BE2C (cell line): Measurements from ENCODE around the gene PFKFB4.
A peak's percentile ranks its signal among the peaks of the same experiment; 100 is the strongest.

Source experiments
- DNase-seq: peaks from one replicate; pipeline ENCODE4 v3.0.0-alpha.2; 2020
- H3K27me3 ChIP-seq: fragments of 250-450 bp; sonication (Bioruptor Pico); 2 replicates; pipeline ENCODE4 v1.5.1; 2020; ENCODE audit warnings: mild to moderate bottlenecking
- H3K36me3 ChIP-seq: fragments of 250-450 bp; sonication (Bioruptor Pico); 2 replicates; pipeline ENCODE4 v1.5.1; 2020; ENCODE audit warnings: mild to moderate bottlenecking
- H3K4me1 ChIP-seq: fragments of 250-450 bp; sonication (Bioruptor Pico); 2 replicates; pipeline ENCODE4 v1.5.1; 2020
- H3K4me3 ChIP-seq: 2 replicates; pipeline ENCODE4 v1.5.1; 2011; ENCODE audit warnings: low read depth, low read length
- H3K9me3 ChIP-seq: fragments of 250-450 bp; sonication (Bioruptor Pico); 2 replicates; pipeline ENCODE4 v1.5.1; 2020
- TF ChIP-seq, protein P1 (sequence below): IDR thresholded peaks from 2 replicates; pipeline ENCODE4 v1.5.1; 2012; ENCODE audit warnings: mild to moderate bottlenecking, low read depth, low read length

The PFKFB4 gene

DNA sequence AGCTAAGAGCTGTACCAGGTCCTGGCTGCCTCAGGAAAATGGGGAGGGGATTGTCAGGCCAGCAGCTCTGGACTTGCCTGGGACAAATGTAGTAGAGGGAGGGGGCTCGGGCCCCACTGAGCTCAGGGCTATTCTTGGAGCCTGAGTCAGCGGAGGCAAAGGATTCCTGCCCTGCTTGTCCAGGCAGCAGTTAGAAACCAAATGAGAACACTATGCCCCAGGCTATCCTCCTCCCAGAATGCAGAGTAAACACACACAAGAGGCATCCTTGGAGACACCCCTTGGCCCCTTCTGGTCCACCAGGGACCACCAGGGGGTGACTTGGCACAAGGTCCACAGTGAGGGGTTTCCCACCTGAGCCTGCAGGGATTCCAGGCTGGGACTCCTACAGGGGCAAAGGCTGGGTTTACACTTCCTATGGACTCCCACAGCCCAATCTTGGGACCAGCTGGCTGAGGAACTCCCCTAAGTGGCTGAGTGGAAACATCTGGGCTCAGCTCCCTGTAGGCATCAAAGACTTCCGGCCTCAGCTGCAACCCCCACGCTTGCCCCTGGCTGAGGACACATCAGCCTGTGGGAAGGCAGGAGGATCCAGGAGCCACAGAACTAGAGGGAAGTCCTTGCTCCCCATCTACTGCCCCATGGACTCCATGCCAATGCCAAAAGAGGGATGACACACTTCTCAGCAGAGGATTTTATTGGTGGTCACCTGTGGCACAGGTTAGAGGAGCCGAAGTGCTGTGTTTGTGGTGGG lies 41.9 kb upstream of the PFKFB4 start:
- TF ChIP-seq, protein P1, sequence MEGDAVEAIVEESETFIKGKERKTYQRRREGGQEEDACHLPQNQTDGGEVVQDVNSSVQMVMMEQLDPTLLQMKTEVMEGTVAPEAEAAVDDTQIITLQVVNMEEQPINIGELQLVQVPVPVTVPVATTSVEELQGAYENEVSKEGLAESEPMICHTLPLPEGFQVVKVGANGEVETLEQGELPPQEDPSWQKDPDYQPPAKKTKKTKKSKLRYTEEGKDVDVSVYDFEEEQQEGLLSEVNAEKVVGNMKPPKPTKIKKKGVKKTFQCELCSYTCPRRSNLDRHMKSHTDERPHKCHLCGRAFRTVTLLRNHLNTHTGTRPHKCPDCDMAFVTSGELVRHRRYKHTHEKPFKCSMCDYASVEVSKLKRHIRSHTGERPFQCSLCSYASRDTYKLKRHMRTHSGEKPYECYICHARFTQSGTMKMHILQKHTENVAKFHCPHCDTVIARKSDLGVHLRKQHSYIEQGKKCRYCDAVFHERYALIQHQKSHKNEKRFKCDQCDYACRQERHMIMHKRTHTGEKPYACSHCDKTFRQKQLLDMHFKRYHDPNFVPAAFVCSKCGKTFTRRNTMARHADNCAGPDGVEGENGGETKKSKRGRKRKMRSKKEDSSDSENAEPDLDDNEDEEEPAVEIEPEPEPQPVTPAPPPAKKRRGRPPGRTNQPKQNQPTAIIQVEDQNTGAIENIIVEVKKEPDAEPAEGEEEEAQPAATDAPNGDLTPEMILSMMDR, result no peak
- no peak for DNase-seq
- H3K4me1 ChIP-seq, result no peaks in the 10 kb centered on the region; the same call in 1 of the 2 replicates

DNA sequence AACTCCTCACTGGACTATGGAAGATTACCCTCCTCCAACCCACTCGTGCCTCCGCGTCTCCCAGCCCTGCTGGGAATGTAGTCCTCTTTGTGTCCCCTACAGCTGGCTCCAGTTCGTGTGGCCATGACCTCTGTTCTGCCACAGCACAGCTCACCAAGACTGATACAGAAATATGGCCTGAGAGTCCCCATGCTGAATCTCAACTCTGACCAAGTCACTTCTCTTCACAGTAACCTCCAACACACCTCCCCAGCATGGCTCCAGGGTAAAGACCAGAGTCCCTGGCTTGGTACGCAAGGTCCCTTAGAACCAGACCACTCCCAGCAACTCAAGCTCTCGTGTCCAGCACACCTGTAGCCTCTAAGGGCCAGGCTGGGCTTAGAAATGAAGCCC lies 40.8 kb upstream of the PFKFB4 start:
- no peak for DNase-seq
- Histone ChIP-seq H3K9me3 (no peaks in the 10 kb centered on the region), H3K36me3 (peaks cover 12% of the 10 kb centered on the region; the same call in 1 of the 2 replicates), H3K4me3 (no peak overlapping the region), H3K4me1 (no peaks in the 10 kb centered on the region; the same call in 1 of the 2 replicates), H3K27me3 (peaks cover 3% of the 10 kb centered on the region; the same call in 1 of the 2 replicates)
- TF ChIP-seq, protein P1, result no peak

More for the DNA sequence above, 41.9 kb upstream of the PFKFB4 start:
- Histone ChIP-seq H3K36me3 (peaks cover 16% of the 10 kb centered on the region), H3K27me3 (peaks cover 3% of the 10 kb centered on the region; the same call in 1 of the 2 replicates), H3K4me3 (no peak overlapping the region), H3K9me3 (no peaks in the 10 kb centered on the region)

DNA sequence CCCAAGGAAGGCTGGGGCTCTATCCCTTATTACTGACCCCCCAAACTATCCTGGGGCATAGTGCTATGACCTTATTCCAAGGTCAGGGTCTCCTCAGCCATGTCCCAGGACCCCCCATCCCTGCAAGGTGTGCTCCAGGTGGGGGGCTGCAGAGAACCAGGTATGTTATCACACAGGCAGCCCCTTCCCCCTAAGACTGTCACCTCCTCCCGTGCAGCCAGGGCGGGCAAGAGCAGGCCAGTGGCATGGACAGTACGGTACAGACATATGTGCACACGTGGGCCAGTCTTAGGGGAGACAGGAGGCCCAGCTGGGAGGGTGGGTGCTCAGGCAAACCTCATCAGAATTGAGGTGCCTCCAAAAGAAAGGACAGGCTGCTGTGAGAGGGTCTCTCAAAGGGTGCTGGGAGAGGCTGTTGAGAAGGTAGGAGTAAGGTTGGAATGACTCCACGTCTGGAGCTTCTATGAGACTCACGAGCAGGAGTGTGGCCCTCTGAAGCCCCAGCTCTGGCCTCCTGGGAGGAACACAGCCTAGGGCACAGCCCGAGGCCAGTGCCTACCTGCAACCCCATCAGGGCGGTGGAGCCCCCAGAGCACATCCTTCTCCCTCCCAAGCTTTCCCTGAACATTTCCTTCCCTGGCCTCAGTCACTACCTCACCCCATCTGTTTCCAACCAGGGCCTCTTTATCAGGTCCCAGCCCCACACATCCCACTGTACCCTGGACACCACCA lies 40.2 kb upstream of the PFKFB4 start:
- DNase-seq, result no peak
- TF ChIP-seq, protein P1, result no peak
- Histone ChIP-seq H3K9me3 (no peaks in the 10 kb centered on the region), H3K27me3 (peaks cover 3% of the 10 kb centered on the region; the same call in 1 of the 2 replicates), H3K4me3 (no peak overlapping the region), H3K4me1 (no peaks in the 10 kb centered on the region; the same call in 1 of the 2 replicates), H3K36me3 (peaks cover 12% of the 10 kb centered on the region; the same call in 1 of the 2 replicates)

DNA sequence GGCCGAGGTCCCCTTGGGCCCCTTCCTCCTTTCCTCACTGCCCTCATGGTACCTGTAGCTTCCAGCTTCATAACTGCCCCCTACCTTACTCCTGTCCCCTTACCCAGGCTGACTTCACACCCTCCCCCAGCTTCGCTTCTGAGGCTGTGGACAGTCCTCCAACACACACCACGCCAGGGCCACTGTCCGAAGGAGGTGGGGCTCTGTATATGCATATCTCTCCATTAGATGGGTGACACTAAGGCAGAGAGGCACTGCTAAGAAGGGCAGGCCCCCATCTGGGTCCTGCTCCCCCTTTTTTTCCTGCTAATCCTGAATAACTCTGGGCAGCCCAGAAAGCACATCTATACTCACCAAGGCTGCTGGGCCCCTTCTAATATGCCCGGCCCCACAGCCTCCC lies 39.6 kb upstream of the PFKFB4 start:
- H3K9me3 ChIP-seq, result no peaks in the 10 kb centered on the region
- H3K4me1 ChIP-seq, result no peaks in the 10 kb centered on the region; the same call in 1 of the 2 replicates
- no peak overlapping the region for H3K4me3 ChIP-seq
- no peak for DNase-seq
- peaks cover 10% of the 10 kb centered on the region; the same call in 1 of the 2 replicates for H3K36me3 ChIP-seq
- TF ChIP-seq, protein P1, result no peak
- H3K27me3 ChIP-seq, result peaks cover 3% of the 10 kb centered on the region; the same call in 1 of the 2 replicates

DNA sequence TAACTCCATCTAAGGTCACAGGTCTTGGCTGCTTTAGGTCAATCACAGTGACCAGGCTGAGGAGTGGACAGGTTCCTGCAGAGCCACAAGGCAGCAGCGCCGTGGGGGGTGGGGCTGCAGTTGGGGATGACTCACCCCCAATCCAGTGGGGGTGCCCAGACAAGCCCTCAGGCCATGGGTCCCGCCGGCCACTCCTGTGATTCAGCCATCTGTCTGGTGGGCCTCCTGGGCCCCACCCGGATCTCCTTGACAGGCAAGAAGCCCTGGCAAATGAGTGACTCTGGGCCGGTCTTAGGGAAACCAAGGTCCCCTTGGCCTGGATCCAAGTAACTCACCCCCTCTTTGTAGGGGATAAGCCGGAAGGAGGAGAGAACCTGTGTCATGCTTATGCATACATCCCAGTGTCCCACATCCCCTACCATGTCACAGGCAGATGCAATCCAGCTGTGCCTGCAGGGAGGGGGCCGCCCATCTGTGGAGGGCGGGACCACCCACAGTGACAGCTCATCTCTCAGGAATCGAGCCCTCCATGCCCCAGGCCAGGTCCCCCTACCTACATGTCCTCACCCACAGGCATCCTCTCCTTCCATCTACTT lies 39.0 kb upstream of the PFKFB4 start:
- Histone ChIP-seq H3K9me3 (no peaks in the 10 kb centered on the region), H3K27me3 (peaks cover 3% of the 10 kb centered on the region; the same call in 1 of the 2 replicates), H3K36me3 (peaks cover 5% of the 10 kb centered on the region; the same call in 1 of the 2 replicates), H3K4me3 (no peak overlapping the region), H3K4me1 (no peaks in the 10 kb centered on the region; the same call in 1 of the 2 replicates)
- TF ChIP-seq, protein P1, result no peak
- peak; percentile 36 for DNase-seq
